RPMI8226 (cell line): ENCODE measurements around the gene PABPC1L2B.
"Not testable (repeated sequence)": the region's sequence is repeated elsewhere in the genome, so short reads cannot be mapped to it uniquely, and the experiment has no call there.

Source experiments
- DNase-seq: peaks from one replicate; pipeline ENCODE4 v3.0.0-alpha.2; 2015

PABPC1L2B gene

DNA sequence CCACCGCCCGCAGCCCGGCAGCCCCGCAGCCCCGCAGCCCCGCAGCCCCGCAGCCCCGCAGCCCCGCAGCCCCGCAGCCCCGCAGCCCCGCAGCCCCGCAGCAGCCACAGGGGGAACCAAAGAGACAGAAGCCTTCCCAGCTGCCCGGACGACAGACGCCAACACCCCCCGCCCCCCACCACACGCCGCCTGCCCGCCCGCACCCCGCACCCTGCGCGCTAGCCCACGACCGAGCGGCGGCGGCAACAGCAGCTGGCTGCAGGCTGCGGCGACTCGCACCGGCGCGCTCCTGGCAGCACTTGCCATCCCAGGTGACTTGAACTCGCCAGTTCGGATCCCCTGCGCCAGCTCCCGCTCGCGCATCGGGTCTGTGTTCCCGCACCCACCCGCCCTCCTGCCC lies at the start of gene PABPC1L2B:
Gene PABPC1L2B (plus strand): TSS at position 207 of the 400 bp plus-strand sequence. CDS start 704 bp downstream, outside the sequence.
- not testable (repeated sequence) for DNase-seq

DNA sequence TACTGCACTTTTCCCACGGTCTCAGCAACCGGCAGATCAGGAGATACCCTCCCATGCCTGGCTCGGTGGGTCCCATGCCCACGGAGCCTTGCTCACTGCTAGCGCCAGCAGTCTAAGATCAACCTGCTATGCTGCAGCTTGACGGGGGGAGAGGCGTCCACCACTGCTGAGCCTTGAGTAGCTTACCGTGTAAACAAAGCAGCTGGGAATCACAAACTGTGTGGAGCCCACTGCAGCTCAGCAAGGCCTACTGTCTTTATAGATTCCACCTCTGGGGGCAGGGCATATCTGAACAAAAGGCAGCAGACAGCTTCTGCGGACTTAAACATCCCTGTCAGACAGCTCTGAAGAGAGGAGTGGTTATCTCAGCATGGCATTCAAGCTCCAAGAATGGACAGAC lies 42.8 kb upstream of the PABPC1L2B start:
- not testable (repeated sequence) for DNase-seq

DNA sequence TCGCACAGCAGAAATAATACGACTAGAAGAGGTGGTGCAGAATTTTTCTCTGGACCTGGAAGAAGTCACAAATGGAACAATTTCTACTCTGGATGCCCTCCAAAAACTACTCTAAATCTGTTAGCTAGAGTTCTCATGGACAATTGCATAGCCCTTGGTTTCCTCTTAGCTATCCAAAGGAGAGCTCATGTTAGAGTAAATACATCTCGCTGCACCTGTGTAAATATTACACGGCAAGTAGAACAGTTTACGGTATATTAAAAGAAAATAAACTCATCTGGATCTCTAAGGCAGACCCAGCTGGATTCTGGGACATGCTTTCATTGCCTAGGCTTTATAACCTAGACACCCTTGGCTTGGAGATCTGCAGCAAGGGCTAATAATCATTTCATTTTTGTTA lies 30.9 kb upstream of the PABPC1L2B start:
- not testable (repeated sequence) for DNase-seq

DNA sequence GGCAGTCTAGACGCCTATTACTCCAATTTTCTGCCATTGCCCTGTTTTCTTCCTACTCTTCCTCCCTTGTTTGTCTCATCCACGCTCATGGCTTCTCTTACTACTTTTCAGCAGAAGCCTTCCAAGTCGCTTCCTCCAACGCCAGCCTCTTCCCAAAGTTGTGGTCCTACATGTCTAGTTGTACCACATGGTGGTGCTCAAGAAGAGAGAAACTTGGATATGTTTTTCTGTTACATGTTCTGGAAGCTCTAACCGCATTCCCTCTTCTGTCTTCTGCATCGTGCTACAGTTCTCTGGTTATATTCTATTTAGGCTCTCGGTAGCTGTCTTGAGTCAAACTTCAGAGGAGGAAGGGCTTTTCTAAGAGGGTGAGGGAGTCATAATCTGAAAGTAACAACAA lies 27.9 kb upstream of the PABPC1L2B start:
- DNase-seq: not testable (repeated sequence)

DNA sequence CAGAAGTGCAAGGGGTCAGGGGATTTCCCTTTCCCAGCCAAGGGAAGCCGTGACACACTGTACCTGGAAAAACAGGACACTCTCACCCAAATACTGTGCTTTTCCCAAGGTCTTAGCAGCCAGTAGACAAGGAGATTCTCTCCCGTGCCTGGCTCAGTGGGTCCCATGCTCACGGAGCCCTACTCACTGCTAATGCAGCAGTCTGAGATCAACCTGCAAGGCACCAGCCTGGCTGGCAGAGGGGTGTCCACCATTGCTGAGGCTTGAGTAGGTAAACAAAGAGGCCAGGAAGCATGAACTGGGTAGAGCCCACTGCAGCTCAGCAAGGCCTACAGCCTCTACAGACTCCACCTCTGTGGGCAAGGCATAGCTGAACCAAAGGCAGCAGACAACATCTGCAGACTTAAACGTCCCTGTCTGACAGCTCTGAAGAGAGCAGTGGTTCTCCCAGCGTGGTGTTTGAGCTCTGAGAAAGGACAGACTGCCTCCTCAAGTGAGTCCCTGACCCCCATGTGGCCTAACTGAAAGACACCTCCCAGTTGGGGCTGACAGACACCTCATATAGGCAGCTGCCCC lies 21.8 kb upstream of the PABPC1L2B start:
- not testable (repeated sequence) for DNase-seq

DNA sequence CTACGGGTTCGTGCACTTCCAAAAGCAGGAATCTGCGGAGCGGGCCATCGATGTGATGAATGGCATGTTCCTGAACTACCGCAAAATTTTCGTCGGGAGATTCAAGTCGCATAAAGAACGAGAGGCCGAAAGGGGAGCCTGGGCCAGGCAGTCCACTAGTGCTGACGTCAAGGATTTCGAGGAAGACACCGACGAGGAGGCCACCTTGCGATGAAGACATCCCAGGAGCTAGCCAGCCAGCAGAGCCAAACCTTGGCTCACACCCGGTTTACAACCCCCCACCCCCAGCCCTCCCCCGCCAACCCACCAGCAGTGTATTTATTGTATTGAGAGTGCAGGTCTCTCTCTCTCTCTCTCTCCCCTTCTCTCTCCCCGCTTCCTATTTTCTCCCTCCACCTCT lies 1.3 kb downstream of the PABPC1L2B start:
- DNase-seq: not testable (repeated sequence)

DNA sequence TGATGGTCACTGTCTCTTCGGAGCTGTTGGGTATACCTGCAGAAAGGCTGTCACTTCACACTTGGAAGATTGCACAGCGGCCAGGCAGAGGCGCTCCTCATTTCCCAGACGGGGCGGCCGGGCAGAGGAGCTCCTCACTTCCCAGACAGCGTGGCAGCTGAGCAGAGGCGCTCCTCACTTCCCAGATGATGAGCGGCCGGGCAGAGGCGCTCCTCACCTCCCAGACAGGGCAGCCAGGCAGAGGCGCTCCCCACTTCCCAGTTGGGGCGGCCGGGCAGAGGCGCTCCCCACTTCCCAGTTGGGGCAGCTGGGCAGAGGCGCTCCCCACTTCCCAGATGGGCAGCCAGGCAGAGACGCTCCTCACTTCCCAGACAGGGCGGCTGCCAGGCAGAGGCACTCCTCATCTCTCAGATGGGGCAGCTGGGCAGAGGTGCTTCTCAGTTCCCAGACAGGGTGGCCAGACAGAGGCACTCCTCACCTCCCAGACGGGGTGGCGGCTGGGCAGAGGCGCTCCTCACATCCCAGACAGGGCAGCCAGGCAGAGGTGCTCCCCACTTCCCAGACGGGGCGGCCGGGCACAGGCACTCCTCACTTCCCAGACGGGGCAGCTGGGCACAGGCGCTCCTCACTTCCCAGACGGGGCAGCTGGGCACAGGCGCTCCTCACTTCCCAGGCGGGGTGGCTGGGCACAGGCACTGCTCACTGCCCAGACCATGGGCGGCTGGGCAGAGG lies 18.8 kb downstream of the PABPC1L2B start:
- no peak for DNase-seq

DNA sequence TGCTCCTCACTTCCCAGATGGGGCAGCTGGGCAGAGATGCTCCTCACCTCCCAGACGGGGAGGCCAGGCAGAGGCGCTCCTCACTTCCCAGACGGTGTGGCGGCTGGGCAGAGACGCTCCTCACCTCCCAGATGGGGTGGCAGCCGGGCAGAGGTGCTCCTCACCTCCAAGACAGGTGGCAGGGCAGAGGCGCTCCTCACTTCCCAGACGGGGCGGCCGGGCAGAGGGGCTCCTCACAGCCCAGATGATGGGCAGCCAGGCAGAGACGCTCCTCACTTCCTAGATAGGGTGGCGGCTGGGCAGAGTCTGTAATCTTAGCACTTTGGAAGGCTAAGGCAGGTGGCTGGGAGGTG lies 19.3 kb downstream of the PABPC1L2B start:
- not testable (repeated sequence) for DNase-seq

DNA sequence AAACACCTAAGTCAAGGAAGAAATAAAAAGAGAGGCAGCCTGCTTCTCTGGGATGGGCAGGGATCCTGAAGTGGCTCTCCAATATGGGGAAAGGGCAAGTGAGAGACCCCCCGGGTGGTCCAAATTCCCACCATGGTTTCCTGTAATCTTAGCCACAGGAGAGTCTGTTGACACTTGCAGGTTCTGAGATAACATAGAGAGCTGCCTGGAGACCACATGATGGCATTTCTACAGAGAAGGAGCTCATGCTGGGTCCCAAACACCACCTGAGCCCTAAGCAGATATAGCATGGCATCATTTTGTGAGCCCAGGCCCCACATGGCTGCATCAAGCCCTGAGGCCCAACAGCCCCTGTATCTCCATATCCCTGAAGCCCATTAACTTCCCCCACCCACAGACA lies 26.1 kb downstream of the PABPC1L2B start:
- DNase-seq: no peak
